GM19025 (cell line): ENCODE measurements around the gene OR10A3.
"Not testable (repeated sequence)": the region's sequence is repeated elsewhere in the genome, so short reads cannot be mapped to it uniquely, and the experiment has no call there.

Source experiments
- ATAC-seq: cut with Tn5 transposase; IDR thresholded peaks from one replicate; pipeline ENCODE4 v1.9.1; 2021; ENCODE audit warnings: mild to moderate bottlenecking, low read depth, moderate library complexity; ENCODE audit not compliant: unreplicated experiment

Gene OR10A3

GRCh38 chr11:7941608-7942007, at the start of gene OR10A3:
Gene OR10A3 (minus strand): TSS chr11:7941708. CDS start chr11:7939520, 2,188 bp downstream.
- ATAC-seq: no peak

GRCh38 chr11:7987560-7987883, 46.0 kb upstream of the OR10A3 start:
- ATAC-seq: not testable (repeated sequence)

GRCh38 chr11:7986768-7987559, 45.5 kb upstream of the OR10A3 start, which contains the start of gene EIF3F:
Gene EIF3F (plus strand): TSS chr11:7987337. CDS start chr11:7987353, 16 bp downstream.
- ATAC-seq: peak; percentile 94

- no peak for ATAC-seq
These were observed 42.5 kb upstream of the OR10A3 start for GRCh38 chr11:7983832-7984590.

GRCh38 chr11:7982582-7983119, 41.1 kb upstream of the OR10A3 start:
- ATAC-seq: peak; percentile 36

- ATAC-seq: no peak
These were observed 40.2 kb upstream of the OR10A3 start for GRCh38 chr11:7981619-7982157.

GRCh38 chr11:7977232-7977917, 35.9 kb upstream of the OR10A3 start:
- ATAC-seq: no peak

GRCh38 chr11:7974668-7975067, 33.2 kb upstream of the OR10A3 start:
- ATAC-seq: no peak

GRCh38 chr11:7973011-7973410, 31.5 kb upstream of the OR10A3 start:
- no peak for ATAC-seq

- ATAC-seq: no peak
These were observed 30.3 kb upstream of the OR10A3 start for GRCh38 chr11:7971846-7972245.

- no peak for ATAC-seq
These were observed 28.5 kb upstream of the OR10A3 start for GRCh38 chr11:7969756-7970646.

- no peak for ATAC-seq
These were observed 27.2 kb upstream of the OR10A3 start for GRCh38 chr11:7968686-7969085.

- no peak for ATAC-seq
These were observed 26.3 kb upstream of the OR10A3 start for GRCh38 chr11:7967826-7968225.

- no peak for ATAC-seq
These were observed 25.6 kb upstream of the OR10A3 start for GRCh38 chr11:7967097-7967496.

- ATAC-seq: no peak
These were observed 23.9 kb upstream of the OR10A3 start, which contains the start of gene NLRP10 for GRCh38 chr11:7965386-7965785. Gene NLRP10 (minus strand): TSS chr11:7965447. CDS start chr11:7963495, 1,952 bp downstream.

GRCh38 chr11:7964873-7965272, 23.4 kb upstream of the OR10A3 start:
- no peak for ATAC-seq

GRCh38 chr11:7964261-7964660, 22.8 kb upstream of the OR10A3 start:
- no peak for ATAC-seq

- no peak for ATAC-seq
These were observed 13.7 kb upstream of the OR10A3 start for GRCh38 chr11:7955191-7955590.

- no peak for ATAC-seq
These were observed 8.4 kb upstream of the OR10A3 start for GRCh38 chr11:7949934-7950333.

- ATAC-seq: no peak
These were observed 2.6 kb upstream of the OR10A3 start for GRCh38 chr11:7944123-7944522.
